WTC11 (cell line): ENCODE results near the gene POU2F3. TPM values are rescaled to one million over a fixed set of nuclear protein-coding genes. Genes with fewer than 3 reads are reported as not detected.

Experiments used
- ATAC-seq: fragments of 200-7000 bp; cut with Tn5 transposase; 2 replicates; pipeline ENCODE4 v1.10.0; 2021; ENCODE audit warnings: mild to moderate bottlenecking, moderate library complexity
- CTCF ChIA-PET: fragments of 300-600 bp; sonication (Branson Sonifier 250); formaldehyde crosslinking; loops from one replicate; lab custom pipeline; 2021; ENCODE audit warnings: antibody characterized with exemption; lab: Charles Lee
- POLR2A ChIA-PET: fragments of 350-600 bp; sonication (Branson Sonifier 250); formaldehyde crosslinking; loops from one replicate; lab custom pipeline; 2021; ENCODE audit warnings: antibody characterized with exemption; lab: Charles Lee
- DNase-seq: peaks from one replicate; pipeline ENCODE4 v3.0.0; 2021; ENCODE audit warnings: low spot score
- H3K27ac Mint-ChIP-seq: 2 replicates; pipeline ENCODE4 v1.8.0; 2021; ENCODE audit warnings: mixed read lengths
- H3K27me3 Mint-ChIP-seq: 2 replicates; pipeline ENCODE4 v1.8.0; 2021; ENCODE audit warnings: low read depth, mild to moderate bottlenecking, moderate library complexity, mixed read lengths
- H3K36me3 Mint-ChIP-seq: 2 replicates; pipeline ENCODE4 v1.8.0; 2021; ENCODE audit warnings: mixed read lengths
- H3K4me1 Mint-ChIP-seq: 2 replicates; pipeline ENCODE4 v1.8.0; 2022; ENCODE audit warnings: mixed read lengths
- H3K4me3 Mint-ChIP-seq: 2 replicates; pipeline ENCODE4 v1.8.0; 2021; ENCODE audit warnings: mild to moderate bottlenecking, moderate library complexity, mixed read lengths
- H3K9me3 Mint-ChIP-seq: 2 replicates; pipeline ENCODE4 v1.8.0; 2021; ENCODE audit warnings: mixed read lengths
- CBFB ChIP-seq: sonication (generic); formaldehyde crosslinking; IDR thresholded peaks from 2 replicates; pipeline ENCODE4 v1.8.1; 2022; ENCODE audit warnings: mild to moderate bottlenecking, low read depth, missing genetic modification reagents
- CDX4 ChIP-seq: fragments of 250-450 bp; sonication (Bioruptor Pico); IDR thresholded peaks from 2 replicates; pipeline ENCODE4 v1.9.0; 2021; ENCODE audit warnings: moderate library complexity, mild to moderate bottlenecking, inconsistent platforms, borderline replicate concordance
- CREB1 ChIP-seq: sonication (generic); formaldehyde crosslinking; IDR thresholded peaks from 2 replicates; pipeline ENCODE4 v1.8.0; 2023; ENCODE audit warnings: mild to moderate bottlenecking, missing genetic modification reagents
- CREM ChIP-seq: sonication (generic); formaldehyde crosslinking; IDR thresholded peaks from 2 replicates; pipeline ENCODE4 v1.8.1; 2022; ENCODE audit warnings: mild to moderate bottlenecking, missing genetic modification reagents, moderate library complexity
- ELF4 ChIP-seq: sonication (generic); formaldehyde crosslinking; IDR thresholded peaks from 2 replicates; pipeline ENCODE4 v1.8.1; 2022; ENCODE audit warnings: low read depth, mild to moderate bottlenecking, moderate library complexity, missing genetic modification reagents
- EMX1 ChIP-seq: fragments of 250-450 bp; sonication (Bioruptor Pico); IDR thresholded peaks from 2 replicates; pipeline ENCODE4 v1.8.0; 2021; ENCODE audit warnings: mild to moderate bottlenecking
- FOXK1 ChIP-seq: sonication (generic); formaldehyde crosslinking; IDR thresholded peaks from 2 replicates; pipeline ENCODE4 v1.8.0; 2022; ENCODE audit warnings: mild to moderate bottlenecking, moderate library complexity, missing genetic modification reagents
- FOXP1 ChIP-seq: sonication (generic); formaldehyde crosslinking; IDR thresholded peaks from 2 replicates; pipeline ENCODE4 v1.8.0; 2022; ENCODE audit warnings: missing genetic modification reagents, mild to moderate bottlenecking, moderate library complexity, borderline replicate concordance
- FOXP4 ChIP-seq: sonication (generic); formaldehyde crosslinking; IDR thresholded peaks from 2 replicates; pipeline ENCODE4 v1.8.0; 2022; ENCODE audit warnings: mild to moderate bottlenecking, missing genetic modification reagents
- GABPB1 ChIP-seq: sonication (generic); formaldehyde crosslinking; IDR thresholded peaks from 2 replicates; pipeline ENCODE4 v1.8.1; 2023; ENCODE audit warnings: mild to moderate bottlenecking, missing genetic modification reagents
- GRHL2 ChIP-seq: fragments of 250-450 bp; sonication (Bioruptor Pico); IDR thresholded peaks from 2 replicates; pipeline ENCODE4 v1.8.0; 2022; ENCODE audit warnings: mild to moderate bottlenecking, moderate library complexity; ENCODE audit not compliant: insufficient replicate concordance, severe bottlenecking
- GTF2I ChIP-seq: fragments of 250-450 bp; sonication (Bioruptor Pico); conservative IDR thresholded peaks from 2 replicates; pipeline ENCODE4 v1.4.0; 2021; ENCODE audit warnings: mild to moderate bottlenecking
- MAX ChIP-seq: sonication (generic); formaldehyde crosslinking; IDR thresholded peaks from 2 replicates; pipeline ENCODE4 v1.8.0; 2022; ENCODE audit warnings: mild to moderate bottlenecking, missing genetic modification reagents
- MXD4 ChIP-seq: fragments of 250-450 bp; sonication (Bioruptor Pico); IDR thresholded peaks from 2 replicates; pipeline ENCODE4 v1.8.0; 2021; ENCODE audit warnings: mild to moderate bottlenecking, moderate library complexity, borderline replicate concordance
- NFYB ChIP-seq: sonication (generic); formaldehyde crosslinking; conservative IDR thresholded peaks from 2 replicates; pipeline ENCODE4 v1.8.0; 2022; ENCODE audit warnings: low read depth, missing genetic modification reagents
- NR2C2 ChIP-seq: sonication (generic); formaldehyde crosslinking; IDR thresholded peaks from 2 replicates; pipeline ENCODE4 v1.8.0; 2022; ENCODE audit warnings: mild to moderate bottlenecking, missing genetic modification reagents
- PRDM15 ChIP-seq: sonication (generic); formaldehyde crosslinking; IDR thresholded peaks from 2 replicates; pipeline ENCODE4 v1.8.0; 2022; ENCODE audit warnings: missing genetic modification reagents
- RELA ChIP-seq: sonication (generic); formaldehyde crosslinking; IDR thresholded peaks from 2 replicates; pipeline ENCODE4 v1.8.1; 2022; ENCODE audit warnings: missing genetic modification reagents, mild to moderate bottlenecking, borderline replicate concordance
- RORB ChIP-seq: fragments of 250-450 bp; sonication (Bioruptor Pico); IDR thresholded peaks from 2 replicates; pipeline ENCODE4 v1.9.0; 2021; ENCODE audit warnings: mild to moderate bottlenecking
- SMAD3 ChIP-seq: sonication (generic); formaldehyde crosslinking; IDR thresholded peaks from 2 replicates; pipeline ENCODE4 v1.8.0; 2022; ENCODE audit warnings: missing genetic modification reagents, mild to moderate bottlenecking, borderline replicate concordance
- TEAD1 ChIP-seq: sonication (generic); formaldehyde crosslinking; IDR thresholded peaks from 2 replicates; pipeline ENCODE4 v1.8.0; 2022; ENCODE audit warnings: mild to moderate bottlenecking, missing genetic modification reagents
- TEAD4 ChIP-seq: sonication (generic); formaldehyde crosslinking; IDR thresholded peaks from 2 replicates; pipeline ENCODE4 v1.8.0; 2022; ENCODE audit warnings: mild to moderate bottlenecking, missing genetic modification reagents
- ZBTB21 ChIP-seq: sonication (generic); formaldehyde crosslinking; IDR thresholded peaks from 2 replicates; pipeline ENCODE4 v1.8.1; 2023; ENCODE audit warnings: mild to moderate bottlenecking, missing genetic modification reagents, borderline replicate concordance
- ZNF232 ChIP-seq: sonication (generic); formaldehyde crosslinking; IDR thresholded peaks from 2 replicates; pipeline ENCODE4 v1.8.0; 2022; ENCODE audit warnings: mild to moderate bottlenecking, missing genetic modification reagents
- total RNA-seq: library from RNA; stranded (reverse); gene quantifications from 3 replicates; pipeline ENCODE4 v1.2.3, GENCODE V29; 2021
- TF ChIP-seq, protein P1 (sequence below): sonication (generic); formaldehyde crosslinking; IDR thresholded peaks from 2 replicates; pipeline ENCODE4 v1.8.0; 2023; ENCODE audit warnings: missing genetic modification reagents
- TF ChIP-seq, protein P2 (sequence below): sonication (generic); formaldehyde crosslinking; IDR thresholded peaks from 2 replicates; pipeline ENCODE4 v1.8.1; 2023; ENCODE audit warnings: mild to moderate bottlenecking, missing genetic modification reagents, moderate library complexity
- TF ChIP-seq, protein P3 (sequence below): sonication (generic); formaldehyde crosslinking; IDR thresholded peaks from 2 replicates; pipeline ENCODE4 v1.8.0; 2022; ENCODE audit warnings: mild to moderate bottlenecking, missing genetic modification reagents

POU2F3 gene
- total RNA-seq, 1 experiment from 2014 or later: 0.61 TPM

- ChIA-PET POLR2A (no interaction called here), CTCF (no interaction called here)
- Mint-ChIP-seq H3K36me3 (no peaks in the 10 kb centered on the region), H3K4me1 (peaks cover 26% of the 10 kb centered on the region), H3K27me3 (no peaks in the 10 kb centered on the region), H3K4me3 (no peak overlapping the region), H3K27ac (peak overlapping the region; percentile 87; the same call in 1 of the 2 replicates), H3K9me3 (no peaks in the 10 kb centered on the region)
- ATAC-seq: no peak
- no peak for DNase-seq
- no peak for TF ChIP-seq NR2C2 (CRISPR knock-in tag)
- no peak for TF ChIP-seq RORB (CRISPR knock-in tag)
- TF ChIP-seq, protein P1, sequence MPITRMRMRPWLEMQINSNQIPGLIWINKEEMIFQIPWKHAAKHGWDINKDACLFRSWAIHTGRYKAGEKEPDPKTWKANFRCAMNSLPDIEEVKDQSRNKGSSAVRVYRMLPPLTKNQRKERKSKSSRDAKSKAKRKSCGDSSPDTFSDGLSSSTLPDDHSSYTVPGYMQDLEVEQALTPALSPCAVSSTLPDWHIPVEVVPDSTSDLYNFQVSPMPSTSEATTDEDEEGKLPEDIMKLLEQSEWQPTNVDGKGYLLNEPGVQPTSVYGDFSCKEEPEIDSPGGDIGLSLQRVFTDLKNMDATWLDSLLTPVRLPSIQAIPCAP (CRISPR knock-in tag): no peak
- no peak for TF ChIP-seq CBFB (CRISPR knock-in tag)
- no peak for TF ChIP-seq FOXP4 (CRISPR knock-in tag)
- TF ChIP-seq EMX1 (CRISPR knock-in tag): no peak
- no peak for TF ChIP-seq ELF4 (CRISPR knock-in tag)
- no peak for TF ChIP-seq MAX
- no peak for TF ChIP-seq GRHL2 (CRISPR knock-in tag)
- no peak for TF ChIP-seq ZBTB21 (CRISPR knock-in tag)
- no peak for TF ChIP-seq GABPB1 (CRISPR knock-in tag)
- no peak for TF ChIP-seq TEAD1 (CRISPR knock-in tag)
- no peak for TF ChIP-seq FOXP1 (CRISPR knock-in tag)
- TF ChIP-seq CREB1 (CRISPR knock-in tag): no peak
- no peak for TF ChIP-seq CDX4 (CRISPR knock-in tag)
- TF ChIP-seq MXD4 (CRISPR knock-in tag): no peak
- no peak for TF ChIP-seq TEAD4 (CRISPR knock-in tag)
- TF ChIP-seq CREM (CRISPR knock-in tag): no peak
- TF ChIP-seq, protein P2, sequence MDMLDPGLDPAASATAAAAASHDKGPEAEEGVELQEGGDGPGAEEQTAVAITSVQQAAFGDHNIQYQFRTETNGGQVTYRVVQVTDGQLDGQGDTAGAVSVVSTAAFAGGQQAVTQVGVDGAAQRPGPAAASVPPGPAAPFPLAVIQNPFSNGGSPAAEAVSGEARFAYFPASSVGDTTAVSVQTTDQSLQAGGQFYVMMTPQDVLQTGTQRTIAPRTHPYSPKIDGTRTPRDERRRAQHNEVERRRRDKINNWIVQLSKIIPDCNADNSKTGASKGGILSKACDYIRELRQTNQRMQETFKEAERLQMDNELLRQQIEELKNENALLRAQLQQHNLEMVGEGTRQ (CRISPR knock-in tag): no peak
These were observed 104.5 kb downstream of the POU2F3 start for GRCh38 chr11:120344302-120345004.

- peaks cover 19% of the 10 kb centered on the region for H3K4me1 Mint-ChIP-seq
- H3K4me3 Mint-ChIP-seq: no peak overlapping the region
- DNase-seq (no peak), ATAC-seq (no peak)
- POLR2A ChIA-PET: no interaction called here
- CTCF ChIA-PET: no interaction called here
- no peak overlapping the region for H3K27ac Mint-ChIP-seq
- H3K9me3 Mint-ChIP-seq: peaks cover 3% of the 10 kb centered on the region; the same call in 1 of the 2 replicates
- no peaks in the 10 kb centered on the region for H3K36me3 Mint-ChIP-seq
- H3K27me3 Mint-ChIP-seq: no peaks in the 10 kb centered on the region
- TF ChIP-seq NR2C2 (CRISPR knock-in tag): no peak
- TF ChIP-seq, protein P3, sequence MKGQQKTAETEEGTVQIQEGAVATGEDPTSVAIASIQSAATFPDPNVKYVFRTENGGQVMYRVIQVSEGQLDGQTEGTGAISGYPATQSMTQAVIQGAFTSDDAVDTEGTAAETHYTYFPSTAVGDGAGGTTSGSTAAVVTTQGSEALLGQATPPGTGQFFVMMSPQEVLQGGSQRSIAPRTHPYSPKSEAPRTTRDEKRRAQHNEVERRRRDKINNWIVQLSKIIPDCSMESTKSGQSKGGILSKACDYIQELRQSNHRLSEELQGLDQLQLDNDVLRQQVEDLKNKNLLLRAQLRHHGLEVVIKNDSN: no peak
- no peak for TF ChIP-seq CBFB (CRISPR knock-in tag)
- no peak for TF ChIP-seq SMAD3
- TF ChIP-seq NFYB (CRISPR knock-in tag): no peak
- no peak for TF ChIP-seq FOXK1 (CRISPR knock-in tag)
- TF ChIP-seq GTF2I (CRISPR knock-in tag): no peak
- TF ChIP-seq RELA: no peak
- no peak for TF ChIP-seq ZNF232 (CRISPR knock-in tag)
- TF ChIP-seq TEAD4 (CRISPR knock-in tag): no peak
- no peak for TF ChIP-seq PRDM15
These were observed 106.3 kb downstream of the POU2F3 start for GRCh38 chr11:120346233-120346632.
